Midbrain (tissue), 1 donor: ENCODE measurements around the gene COL4A2.

Experiments used
- DNase-seq: peaks from one replicate; lab custom pipeline; 2025; lab: John Stamatoyannopoulos, UW

The COL4A2 gene

DNA sequence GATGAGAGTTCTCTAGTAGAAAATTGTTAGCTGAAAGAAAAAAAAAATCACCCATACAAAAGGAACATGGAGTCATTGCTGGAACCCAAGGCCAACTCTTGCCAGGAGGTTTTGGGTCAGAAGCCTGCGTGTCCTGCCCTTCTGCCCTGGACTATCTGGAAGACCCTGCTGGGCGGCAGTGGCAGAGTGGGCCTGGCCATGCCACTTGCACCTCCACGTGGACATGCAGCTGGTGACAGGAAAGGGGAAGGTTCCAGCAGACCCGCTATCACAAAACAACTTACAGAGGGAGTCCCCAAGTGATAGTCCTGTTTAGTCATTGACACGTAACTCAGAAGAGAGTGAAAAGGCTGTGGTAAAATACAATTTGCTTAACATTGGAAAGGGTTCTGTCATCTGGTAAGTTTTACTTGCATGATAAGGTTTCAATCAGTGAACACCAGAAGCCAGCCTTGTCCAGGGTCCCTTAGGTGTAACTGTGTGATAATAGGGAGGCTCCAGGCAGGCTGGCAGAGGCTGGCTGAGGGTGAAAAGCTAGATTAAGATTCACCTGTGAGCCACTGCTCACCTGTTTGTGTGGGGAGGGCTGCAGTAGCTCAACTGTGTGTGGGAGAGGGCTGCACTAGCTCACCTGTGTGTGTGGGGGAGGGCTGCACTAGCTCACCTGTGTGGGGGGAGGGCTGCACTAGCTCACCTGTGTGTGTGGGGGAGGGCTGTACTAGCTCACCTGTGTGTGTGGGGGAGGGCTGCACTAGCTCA is 47.8 kb downstream of the COL4A2 start:
- no peak for DNase-seq

DNA sequence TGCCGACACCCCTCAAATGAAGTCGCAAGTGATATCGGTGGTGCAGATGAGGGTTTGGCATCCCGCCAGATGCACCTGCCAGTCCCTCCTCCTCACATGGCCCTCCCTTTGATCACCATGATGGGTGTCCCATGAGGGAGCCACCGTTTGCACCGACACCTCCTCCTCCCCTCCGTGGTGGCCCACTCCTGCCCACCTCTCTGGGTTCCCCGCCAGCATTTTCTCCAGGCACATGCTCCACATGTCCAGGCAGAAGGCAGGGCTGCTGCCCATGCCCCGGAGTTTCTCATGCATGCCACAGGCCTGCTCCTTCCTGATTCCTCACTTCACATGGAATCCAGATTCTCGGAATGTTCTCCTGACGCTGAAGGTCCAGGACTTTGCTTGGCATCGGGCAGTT is 49.3 kb downstream of the COL4A2 start:
- no peak for DNase-seq

- no peak for DNase-seq
Observed at GRCh38 chr13:110358381-110358780, 51.3 kb downstream of the COL4A2 start.

DNA sequence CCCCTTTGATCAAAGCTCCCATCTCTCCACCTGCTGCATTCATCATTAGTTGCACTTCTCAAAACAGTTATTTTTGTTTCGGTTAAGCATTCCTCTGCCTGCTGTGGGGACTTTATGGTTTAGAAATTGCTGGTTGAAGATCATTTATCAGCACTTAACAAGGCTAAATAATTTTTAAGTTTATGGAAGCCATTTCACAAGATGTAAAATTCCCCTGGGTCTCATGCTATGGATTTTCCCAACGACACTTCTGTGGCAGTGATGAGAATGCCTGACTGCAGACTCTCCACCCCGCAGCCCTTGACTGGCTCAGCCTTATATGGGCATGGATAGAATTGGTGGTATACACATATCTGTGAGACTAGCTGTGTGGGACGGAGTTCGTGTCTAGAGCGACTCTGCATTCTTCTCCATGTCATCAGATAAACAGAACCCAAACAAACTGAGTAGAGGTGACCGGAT is 52.8 kb downstream of the COL4A2 start:
- no peak for DNase-seq

DNA sequence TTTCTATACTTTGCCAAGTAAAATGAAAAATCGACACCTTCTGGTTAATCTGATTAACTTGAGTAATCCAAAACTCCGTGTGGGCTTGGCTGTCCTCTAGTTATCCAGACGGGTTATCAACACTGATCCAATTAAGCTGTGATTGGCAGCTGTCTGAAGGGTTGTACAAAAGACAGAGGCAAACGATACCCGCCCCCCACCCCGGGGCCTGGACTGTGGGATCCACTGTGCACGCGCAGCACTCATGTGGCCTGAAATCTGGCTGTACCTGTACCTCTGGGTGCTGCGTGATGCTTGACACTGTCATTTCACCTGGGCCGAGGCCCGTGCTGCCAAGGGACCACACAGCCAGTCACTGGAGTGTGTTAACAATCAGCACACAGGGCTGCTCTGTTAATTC is 53.5 kb downstream of the COL4A2 start:
- DNase-seq: no peak

GRCh38 chr13:110361365-110361911 is 54.4 kb downstream of the COL4A2 start:
- DNase-seq: no peak

GRCh38 chr13:110363010-110363409 is 55.9 kb downstream of the COL4A2 start:
- no peak for DNase-seq

DNA sequence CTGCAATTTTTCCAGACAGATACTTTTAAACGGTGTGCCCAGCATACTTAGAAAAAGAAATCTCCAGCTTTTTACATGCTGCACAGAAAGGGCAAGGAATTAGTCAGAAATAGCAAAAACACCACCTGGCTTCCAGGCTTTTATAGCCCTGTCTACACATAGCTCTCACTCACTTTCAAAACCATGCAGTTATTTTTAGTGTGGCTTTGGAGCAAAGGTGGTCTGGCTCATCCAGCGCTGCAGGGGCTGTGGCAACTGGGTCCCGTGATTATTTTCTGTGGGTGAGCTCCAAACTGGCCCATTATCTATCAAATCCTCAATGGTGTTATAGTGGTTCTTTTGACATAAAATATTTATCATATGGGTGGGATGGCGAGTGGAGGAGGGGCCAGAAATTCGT is 57.0 kb downstream of the COL4A2 start:
- no peak for DNase-seq

GRCh38 chr13:110365876-110366275 is 58.8 kb downstream of the COL4A2 start:
- no peak for DNase-seq

DNA sequence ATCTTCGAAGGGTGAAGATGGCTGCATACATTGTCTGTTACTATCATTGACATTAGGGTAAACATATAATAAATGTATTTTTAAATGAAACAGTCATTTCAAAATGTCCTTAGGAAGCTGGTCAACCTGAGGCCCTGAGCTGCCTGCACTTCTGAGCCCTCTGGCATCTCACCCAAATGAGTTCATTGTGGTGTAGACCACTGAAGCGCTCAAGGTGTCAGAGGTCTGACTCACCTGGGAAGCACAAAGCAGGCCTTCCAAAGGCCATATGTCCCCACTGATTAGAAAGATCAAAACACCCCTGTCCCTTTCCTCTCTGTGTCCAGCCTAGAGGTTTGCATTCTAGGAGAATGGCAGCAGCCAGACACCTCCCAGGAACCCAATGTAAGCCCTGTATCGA is 59.6 kb downstream of the COL4A2 start:
- no peak for DNase-seq

- DNase-seq: no peak
Observed at GRCh38 chr13:110367620-110368019, 60.5 kb downstream of the COL4A2 start.

DNA sequence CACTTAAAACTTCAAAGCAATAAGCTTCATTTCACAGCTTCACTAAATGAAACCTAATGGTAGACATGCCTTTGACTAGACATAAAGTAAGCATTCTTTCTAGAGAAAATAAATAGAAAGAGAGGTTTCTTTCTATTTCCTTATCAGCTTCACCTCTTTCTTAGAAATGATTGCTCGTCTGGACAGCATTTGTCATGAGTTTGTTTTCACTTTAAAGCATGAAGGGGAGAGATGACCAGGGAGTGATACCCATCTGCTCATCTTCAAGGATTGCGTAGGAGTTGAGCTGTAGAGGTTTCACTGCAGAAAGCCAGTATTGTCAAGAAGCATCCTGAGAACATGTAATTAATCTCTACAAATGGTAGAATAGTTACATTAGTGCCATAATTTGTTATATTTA is 61.3 kb downstream of the COL4A2 start:
- no peak for DNase-seq

GRCh38 chr13:110369400-110369799 is 62.3 kb downstream of the COL4A2 start:
- no peak for DNase-seq

DNA sequence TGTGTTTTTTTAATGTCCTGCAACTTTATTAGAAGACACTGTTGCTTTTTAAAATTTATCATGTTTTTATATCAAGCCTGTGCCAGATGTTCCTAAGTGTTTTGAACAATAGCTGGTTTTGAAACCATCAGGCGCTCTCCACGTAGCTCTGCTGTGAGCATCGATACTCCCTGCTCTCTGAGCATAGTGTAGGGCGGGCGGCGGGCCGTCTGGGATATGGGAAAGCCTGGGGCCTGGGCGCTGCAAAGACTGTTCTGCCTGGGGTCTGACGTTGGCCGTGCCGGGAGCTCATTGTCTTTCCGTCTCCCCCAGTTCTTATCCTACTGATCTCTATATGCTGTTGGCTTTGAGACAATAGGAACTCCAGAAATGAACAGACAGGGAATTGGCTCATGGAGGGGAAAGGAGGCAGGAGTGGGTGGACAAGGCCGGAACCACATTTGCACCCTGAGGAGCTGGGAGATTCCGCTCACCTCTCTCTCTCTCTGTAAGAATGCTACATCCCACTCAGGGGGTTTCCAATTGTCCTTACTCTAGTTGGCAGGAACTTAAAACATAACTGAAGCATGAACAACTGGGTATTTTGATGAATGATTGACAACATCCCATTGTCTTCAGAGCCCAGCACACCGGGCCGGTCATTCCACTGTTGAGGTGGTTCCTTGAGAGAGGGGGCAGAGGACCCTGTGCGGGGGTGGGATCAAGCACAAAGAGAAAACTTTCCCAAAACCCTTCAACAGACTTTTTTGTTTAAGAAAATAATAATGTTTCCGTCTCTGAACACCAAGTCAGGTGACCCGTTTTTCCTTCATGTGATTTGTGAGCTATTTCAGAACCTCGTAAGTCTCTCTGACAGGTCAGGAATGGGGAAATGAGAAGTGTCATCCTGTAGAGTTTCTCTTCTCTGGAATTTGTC is 64.7 kb downstream of the COL4A2 start:
- no peak for DNase-seq

DNA sequence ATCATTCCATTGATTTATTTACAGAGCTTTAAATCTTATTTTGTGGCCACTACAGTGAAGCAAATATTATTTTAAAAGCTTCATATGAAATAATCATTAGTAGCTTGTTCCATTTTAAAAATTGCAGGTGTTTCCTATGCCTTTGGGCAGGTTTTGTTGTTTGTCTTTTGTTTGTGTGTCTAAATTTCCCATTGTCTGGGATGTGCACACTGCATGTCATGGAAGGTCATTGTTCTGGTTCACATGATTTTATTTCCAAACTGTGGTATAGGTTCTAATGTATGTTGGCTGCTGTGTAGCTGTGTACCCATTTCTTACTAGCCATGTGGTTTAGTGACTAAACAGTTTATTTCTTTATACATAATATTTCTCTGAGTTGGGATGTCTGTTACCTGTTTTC is 65.6 kb downstream of the COL4A2 start:
- DNase-seq: no peak

- no peak for DNase-seq
Observed at GRCh38 chr13:110373617-110374016, 66.5 kb downstream of the COL4A2 start.

GRCh38 chr13:110374431-110375370 is 67.6 kb downstream of the COL4A2 start:
- DNase-seq: no peak

DNA sequence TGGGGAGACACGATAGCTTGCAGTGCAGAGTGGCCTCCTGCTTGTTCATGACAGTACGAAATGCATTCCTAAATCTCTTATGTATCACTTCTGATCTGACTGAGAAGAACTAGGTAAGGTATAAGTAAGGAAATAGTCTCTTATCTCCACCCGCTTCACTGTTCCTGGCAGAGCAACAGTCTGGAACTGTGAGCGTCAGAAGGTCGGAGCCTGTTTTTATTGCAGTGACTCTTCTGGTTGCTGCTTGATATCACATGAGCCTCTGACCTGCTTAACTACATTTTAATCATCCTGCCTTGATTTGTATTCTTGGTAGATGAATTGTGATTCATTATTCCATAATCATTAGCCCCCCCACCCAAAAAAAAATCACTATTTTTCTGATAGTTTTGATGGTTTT is 69.0 kb downstream of the COL4A2 start:
- no peak for DNase-seq

DNA sequence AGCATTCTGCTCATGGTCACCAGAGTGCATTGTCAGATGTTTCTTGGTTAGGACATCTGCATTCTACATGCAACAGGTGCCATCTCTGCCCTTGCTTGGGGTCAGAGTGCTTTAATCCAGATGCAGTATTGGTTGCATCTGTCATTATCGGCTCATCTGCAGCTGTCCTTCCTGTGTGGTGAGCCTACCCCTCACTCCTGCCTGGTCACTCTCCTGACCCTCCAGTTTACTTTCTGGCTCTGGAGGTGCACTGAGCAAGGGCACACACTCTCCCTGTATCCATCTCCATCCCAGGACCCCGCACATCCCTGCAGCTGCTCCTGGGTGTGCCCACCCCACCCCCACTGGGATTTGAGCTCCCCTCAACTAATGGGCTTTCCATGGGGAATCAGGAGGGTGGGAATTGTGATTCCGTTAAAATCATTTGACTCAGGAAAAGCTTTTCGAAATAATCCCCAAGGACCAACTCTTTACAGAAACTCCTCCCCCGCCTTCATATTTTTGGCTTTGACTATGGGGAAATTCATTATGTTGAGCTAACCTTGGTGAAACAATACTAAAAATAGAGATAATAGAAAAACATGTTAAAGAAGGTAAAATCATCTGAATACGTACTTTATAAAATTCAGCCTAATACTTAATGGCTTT is 70.2 kb downstream of the COL4A2 start:
- DNase-seq: no peak

GRCh38 chr13:110377826-110378201 is 70.7 kb downstream of the COL4A2 start:
- no peak for DNase-seq

- DNase-seq: no peak
Observed at GRCh38 chr13:110379358-110379757, 72.3 kb downstream of the COL4A2 start.
